ENCODE measurements around the gene PDXDC1.
"Not testable (repeated sequence)": the region's sequence is repeated elsewhere in the genome, so short reads cannot be mapped to it uniquely, and the experiment has no call there.

DNA sequence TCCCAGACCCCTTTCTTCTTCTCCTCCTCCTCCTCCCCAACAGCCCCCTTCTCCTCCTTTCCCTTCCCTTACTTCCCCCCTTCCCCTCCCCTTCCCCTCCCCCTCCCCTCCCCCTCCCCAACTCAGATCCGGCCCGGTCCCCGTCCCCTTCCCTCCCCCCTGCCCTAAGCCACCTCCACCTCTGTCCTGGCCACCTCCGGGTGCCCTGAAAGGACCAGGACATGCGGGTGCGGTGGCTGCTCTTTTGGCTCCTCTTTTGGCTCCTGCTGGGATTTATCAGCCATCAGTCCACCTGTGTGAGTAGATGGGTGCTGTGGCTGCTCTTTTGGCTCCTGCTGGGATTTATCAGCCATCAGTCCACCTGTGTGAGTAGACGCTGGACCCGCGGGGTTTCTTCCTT is 36.8 kb upstream of the PDXDC1 start:
- TF ChIP-seq CTCF (IDR thresholded peaks at IDR 0.05; ENCODE audit: insufficient read depth, low read depth, low read length); EZH2 (IDR thresholded peaks at IDR 0.05; ENCODE audit: insufficient read depth, low read length): not testable (repeated sequence)

Data from astrocyte (in vitro differentiated cells and primary cell).